Nucleus accumbens (tissue), 56 donors: ENCODE measurements around the gene CADM2.
"Not testable (repeated sequence)": the region's sequence is repeated elsewhere in the genome, so short reads cannot be mapped to it uniquely, and the experiment has no call there.

Experiments used
- DNase-seq, 56 donors: peaks; one replicate each; lab custom pipeline; 2025; lab: John Stamatoyannopoulos, UW

Gene CADM2

GRCh38 chr3:85864896-85865295, 906.1 kb downstream of the CADM2 start:
- DNase-seq = no peak

GRCh38 chr3:85867072-85867471, 908.3 kb downstream of the CADM2 start:
- no peak for DNase-seq

GRCh38 chr3:85875589-85875988, 916.8 kb downstream of the CADM2 start:
- no peak for DNase-seq

DNA sequence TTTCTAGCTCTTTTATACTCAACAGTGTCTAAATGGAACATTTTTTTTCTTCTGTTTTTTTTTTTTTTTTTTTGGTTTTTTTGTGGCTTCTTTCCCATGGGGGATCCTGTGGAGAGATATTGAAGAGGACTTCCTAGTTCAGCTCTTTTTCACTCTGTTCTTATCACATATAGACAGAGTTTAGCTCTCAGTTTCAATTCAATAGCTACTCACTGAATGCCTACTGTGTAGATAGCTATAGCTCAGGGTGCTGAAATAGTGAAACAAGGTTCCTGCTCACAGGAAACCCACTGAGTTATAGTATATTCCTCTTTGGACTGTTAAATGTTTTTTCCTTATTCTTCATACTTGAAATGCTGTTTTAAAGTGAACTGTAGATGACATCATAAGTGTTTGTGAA, 918.8 kb downstream of the CADM2 start:
- no peak for DNase-seq

- no peak for DNase-seq
These were observed 923.1 kb downstream of the CADM2 start for GRCh38 chr3:85881833-85882393.

DNA sequence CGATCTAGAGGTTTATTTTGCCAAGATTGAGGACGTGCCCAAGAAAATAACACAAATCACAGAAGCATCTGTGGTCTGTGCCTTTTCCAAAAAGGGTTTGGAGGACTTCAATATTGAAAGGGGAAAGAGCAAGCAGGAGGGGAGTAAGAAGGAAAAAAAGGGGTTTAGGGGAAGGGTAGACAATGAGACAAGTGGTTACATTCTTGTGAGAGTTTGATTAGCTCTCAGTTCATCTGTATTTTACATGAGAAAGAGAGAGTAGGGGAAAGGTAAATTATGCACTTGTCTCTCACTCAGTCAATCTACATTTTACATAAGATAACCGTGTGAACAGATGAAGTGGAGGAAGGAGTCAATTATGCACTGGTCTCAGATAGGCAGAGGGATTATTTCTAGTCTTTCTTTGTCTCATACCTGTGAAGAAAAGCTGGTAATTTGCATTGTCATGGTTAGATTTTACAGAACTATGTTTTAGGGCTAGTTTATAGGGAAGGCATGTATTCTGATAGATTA, 931.3 kb downstream of the CADM2 start:
- no peak for DNase-seq

- DNase-seq = no peak
These were observed 944.6 kb downstream of the CADM2 start for GRCh38 chr3:85903434-85903833.

GRCh38 chr3:85912980-85913379, 954.2 kb downstream of the CADM2 start:
- no peak for DNase-seq

DNA sequence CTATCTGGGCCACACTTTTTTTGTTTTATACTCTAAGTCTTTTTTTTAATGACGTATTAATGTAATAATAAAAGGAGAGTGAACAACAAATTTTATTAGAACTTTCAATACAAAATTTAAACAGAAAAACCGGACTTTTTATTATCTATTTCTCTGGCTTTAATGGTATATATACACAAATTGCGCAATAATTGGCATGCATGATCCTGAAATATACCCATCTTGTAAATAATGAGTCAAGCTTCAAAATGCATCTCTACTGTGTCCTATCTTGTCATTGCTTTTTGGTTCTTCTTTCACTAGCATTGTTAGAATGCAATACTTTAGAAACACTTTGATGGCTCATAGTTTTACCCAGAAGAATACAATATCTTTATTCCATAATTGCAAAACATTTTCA, 963.6 kb downstream of the CADM2 start:
- no peak for DNase-seq

DNA sequence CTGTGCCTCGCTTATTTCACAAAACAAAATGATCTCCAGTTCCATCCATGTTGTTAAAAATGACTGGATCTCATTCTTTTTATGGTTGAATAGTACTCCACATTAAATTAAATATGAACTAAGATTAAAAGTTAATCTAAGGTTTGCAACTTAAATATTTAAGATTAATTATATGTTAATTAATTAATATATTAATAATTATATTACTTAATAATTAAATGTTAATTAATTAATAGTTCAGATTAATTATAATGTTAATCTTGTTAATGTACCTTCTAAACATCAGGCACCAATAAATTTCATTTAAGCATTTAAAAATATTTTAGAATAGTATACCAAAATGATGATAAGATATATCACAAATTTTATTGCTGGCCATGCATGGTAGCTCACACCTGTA, 971.9 kb downstream of the CADM2 start:
- DNase-seq = no peak

DNA sequence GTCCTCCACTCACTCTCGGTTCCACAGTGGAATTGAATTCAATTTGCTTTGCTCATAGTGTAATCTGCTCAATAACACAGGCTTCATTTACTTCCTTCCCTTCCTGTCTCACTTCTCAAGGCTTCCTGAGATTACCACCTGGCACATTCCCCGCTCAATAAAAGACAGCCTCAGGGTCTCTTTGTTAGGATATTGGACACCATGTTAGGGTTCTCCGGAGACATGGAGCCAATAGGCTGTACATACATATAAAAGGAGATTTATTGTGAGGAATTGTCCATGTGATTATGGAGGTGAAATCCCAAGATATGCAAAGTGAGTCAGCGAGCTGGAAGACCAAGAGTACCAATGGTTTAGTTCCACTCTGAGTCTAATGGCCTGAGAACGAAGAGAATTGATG, 974.5 kb downstream of the CADM2 start:
- no peak for DNase-seq

GRCh38 chr3:85935171-85935570, 976.4 kb downstream of the CADM2 start:
- no peak for DNase-seq

DNA sequence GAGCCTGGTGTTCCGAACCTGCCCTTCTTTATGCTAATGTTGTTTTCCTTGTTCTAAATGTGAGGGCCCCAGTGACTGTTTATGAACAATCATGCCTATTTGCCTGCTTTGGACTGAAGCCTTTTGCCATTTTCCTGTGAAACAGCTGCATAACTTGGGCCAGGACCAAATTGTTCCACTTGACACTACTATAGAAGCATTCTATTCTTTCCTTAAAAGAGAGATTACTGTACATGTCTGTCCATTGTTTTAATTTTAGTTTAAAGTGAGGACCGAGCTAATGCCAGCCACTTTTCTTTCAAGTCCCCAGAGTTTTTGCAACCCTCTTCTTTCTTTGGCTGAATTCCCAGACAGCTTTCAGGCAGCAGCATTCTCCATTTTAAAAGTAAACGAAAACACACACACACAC, 980.3 kb downstream of the CADM2 start:
- DNase-seq = peak in 39 of 56 donors; percentile 1 to 65 (median 22)

DNA sequence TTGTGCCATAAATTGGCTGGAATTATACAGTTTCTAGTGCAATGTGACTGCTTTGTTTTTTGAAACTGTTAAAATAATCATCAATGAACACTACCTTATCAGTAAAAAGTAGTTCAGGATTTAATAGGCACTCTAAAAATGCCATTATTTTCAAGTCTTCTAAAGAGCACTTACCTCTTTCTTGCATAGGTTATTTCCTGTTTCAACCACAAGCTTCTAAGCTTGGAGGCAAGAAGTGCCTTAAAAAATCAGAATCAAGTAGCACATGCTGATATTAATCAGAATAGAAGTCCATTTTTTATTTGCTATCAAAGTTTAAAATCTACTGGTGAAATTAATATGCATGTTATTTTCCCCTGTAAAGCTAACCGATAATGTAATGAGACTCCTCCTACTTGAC, 991.6 kb downstream of the CADM2 start:
- DNase-seq = no peak

GRCh38 chr3:85960793-85961192, 1002.0 kb downstream of the CADM2 start:
- DNase-seq = no peak

DNA sequence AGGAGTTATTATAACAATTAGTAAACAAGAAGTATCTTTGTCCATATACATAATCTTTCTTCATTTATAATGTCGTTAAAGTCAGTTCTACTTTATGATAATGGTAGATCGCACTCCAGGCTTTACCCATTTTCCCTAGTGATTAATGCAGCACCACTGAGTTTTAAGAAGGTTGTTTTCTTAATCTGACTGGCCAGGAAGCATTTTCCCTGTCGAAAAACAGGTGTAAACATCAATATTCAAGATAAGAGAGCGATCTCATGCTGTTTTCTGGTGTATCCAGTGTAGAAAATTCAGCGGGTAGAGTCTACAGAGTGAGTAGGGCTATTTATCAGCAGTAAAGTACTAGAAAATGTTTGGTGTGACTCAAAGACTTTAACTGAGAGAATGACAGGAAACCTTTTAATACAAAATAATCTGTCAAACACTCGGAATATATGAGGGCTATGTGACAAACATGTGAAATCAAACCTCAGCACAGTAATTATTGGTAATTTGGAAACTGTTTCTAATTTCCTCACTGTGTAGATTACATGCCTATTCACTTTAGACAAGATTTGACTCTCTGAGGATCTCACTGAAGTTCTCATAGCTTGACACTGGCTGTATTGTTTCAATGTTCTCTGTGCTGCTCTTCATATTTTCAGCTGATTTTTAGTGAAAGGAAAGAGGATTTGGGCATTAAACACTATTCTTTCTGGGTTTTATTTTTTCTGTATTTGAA, 1019.0 kb downstream of the CADM2 start:
- no peak for DNase-seq

GRCh38 chr3:85979034-85979433, 1020.2 kb downstream of the CADM2 start:
- DNase-seq = no peak

GRCh38 chr3:85989581-85989980, 1030.8 kb downstream of the CADM2 start:
- DNase-seq = not testable (repeated sequence)

GRCh38 chr3:86029590-86029989, 1070.8 kb downstream of the CADM2 start:
- DNase-seq = no peak

DNA sequence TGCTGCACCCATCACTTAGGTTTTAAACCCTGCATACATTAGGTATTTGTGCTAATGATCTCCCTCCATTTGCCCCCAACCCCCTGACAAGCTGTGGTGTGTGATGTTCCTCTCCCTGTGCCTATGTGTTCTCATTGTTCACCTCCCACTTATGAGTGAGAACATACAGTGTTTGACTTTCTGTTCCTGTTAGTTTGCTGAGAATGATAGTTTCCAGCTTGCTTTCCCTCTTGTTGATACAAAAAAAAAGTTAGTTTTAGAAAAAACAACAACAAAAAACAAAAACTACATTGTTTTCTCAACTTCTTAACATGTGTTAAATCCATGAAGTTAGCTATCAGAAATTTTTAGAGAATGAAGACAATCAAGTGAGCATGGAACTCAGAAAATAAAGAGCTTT, 1079.1 kb downstream of the CADM2 start:
- no peak for DNase-seq

DNA sequence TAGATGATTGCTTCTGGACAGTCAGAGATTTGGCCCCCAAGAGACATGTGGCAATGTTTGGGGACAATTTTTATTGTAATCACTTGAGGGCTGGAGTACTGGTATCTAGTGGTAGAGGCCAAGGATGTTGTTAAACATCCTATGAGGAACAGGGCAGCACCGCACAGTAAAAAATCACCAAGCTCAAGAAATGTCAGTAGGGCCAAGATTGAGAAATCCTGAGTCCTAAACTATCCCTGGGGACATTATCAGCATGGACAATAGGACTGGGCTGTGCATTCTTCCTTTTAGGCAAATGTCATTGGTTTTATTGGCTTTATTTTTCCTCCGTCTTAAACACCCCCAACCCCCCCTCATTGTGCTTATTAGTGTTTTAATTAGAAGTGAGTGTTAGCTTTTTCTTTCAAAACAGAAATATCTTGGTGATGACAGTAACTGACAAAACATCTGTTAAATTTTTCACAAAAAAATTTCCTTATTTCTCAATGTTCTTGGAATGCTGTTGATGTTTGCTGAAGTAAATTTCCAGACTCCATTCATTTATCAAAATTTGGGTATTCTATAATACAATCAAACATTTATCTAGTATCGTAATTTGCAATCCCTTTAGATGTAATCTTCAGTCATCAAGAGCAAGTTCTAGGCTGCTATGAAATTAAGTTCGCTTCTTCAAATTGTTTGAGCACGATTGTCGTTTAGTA, 1087.8 kb downstream of the CADM2 start:
- no peak for DNase-seq

DNA sequence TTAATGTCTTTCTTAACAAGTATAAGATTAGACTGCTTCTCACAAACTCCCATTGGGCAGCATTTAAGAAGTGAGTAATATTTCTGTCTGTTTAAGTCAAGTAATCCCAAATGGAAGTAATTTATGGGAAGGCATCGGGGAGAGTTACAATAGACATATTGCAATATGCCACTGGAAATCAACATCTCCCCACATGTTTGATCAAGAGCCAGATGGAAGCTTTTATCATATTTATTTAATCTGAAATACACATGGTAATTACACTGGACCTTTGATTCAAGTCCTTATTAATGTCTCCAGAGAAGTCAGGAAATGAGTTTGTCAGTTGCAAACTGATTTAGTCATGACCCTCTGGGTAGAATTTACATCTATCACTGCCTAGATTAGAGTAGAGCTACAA, 1088.4 kb downstream of the CADM2 start:
- DNase-seq = no peak
